Endometrial microvascular endothelial cells (primary cell): ENCODE measurements around the gene FOCAD. TPM values are rescaled to one million over a fixed set of nuclear protein-coding genes. Genes with fewer than 3 reads are reported as not detected.
"Not testable (repeated sequence)": the region's sequence is repeated elsewhere in the genome, so short reads cannot be mapped to it uniquely, and the experiment has no call there.

Source experiments
- in situ Hi-C: cut with HindIII; loops from 2 replicates; pipeline ENCODE4 v1.10.0; 2017; ENCODE audit warnings: low sequenced_read_pairs, low pct_unique_long_range_greater_than_20kb; ENCODE audit errors: inconsistent ontology term
- total RNA-seq: library from RNA; depleted of rRNA; stranded (reverse); fragments of >200 nt; gene quantifications from one replicate; pipeline ENCODE4 v1.2.3, GENCODE V29; 2015; ENCODE audit errors: inconsistent ontology term

FOCAD gene
- total RNA-seq, 1 donor from 2014 or later: 101 TPM

DNA sequence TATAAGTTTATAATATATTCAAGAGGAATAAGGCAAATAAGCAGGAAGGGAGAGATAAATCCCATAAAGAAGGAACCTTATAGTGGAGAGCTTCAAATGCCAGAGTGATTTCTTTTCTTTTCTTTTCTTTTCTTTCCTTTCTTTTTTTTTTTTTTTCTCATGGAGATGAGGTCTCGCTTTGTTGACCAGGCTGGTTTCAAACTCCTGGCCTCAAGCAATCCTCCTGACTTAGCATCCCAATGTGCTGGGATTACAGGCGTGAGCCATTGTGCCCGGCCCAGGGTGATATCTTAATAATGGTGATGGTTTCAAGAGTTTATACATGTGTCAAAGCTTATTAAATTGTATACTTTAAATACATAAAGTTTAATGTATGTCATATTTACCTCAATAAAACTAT, 19.6 kb upstream of the FOCAD start:
- in situ Hi-C loops: no loop called here

DNA sequence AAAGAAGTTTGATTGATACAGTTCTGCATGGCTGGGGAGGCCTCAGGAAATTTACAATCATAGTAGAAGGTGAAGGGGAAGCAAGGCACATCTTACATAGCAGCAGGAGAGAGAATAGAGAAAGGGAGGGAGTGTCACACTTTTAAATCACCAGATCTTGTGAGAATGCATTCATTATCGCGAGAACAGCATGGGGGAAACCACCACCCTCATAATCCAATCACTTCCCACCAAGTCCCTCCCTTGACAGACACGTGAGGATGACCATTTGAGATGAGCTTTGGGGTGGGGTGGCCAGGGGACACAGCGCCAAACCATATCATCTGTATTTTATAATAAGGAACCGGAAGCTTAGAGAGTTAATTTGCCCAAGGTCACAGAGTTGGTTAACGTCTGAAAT, 13.7 kb upstream of the FOCAD start:
- in situ Hi-C loops: no loop called here

DNA sequence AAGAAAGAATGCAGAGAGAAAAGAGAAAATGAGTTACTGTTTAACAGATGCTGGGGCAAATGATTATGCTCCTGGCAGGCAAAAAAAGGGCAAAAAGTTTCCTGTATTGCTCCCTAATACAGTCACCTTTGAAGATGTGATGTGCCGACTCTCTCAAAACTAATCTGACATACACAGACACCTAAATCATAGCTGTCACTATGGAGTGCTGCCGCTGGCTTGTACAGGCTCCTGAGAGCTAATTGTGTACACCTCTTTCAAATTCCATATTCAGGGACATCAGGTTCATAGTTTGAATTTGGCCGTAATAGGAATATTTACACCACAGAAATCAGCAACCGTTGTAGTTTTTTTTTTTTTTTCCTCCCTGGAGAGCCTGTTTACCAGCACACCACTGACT, 12.4 kb upstream of the FOCAD start:
- in situ Hi-C loops: no loop called here

DNA sequence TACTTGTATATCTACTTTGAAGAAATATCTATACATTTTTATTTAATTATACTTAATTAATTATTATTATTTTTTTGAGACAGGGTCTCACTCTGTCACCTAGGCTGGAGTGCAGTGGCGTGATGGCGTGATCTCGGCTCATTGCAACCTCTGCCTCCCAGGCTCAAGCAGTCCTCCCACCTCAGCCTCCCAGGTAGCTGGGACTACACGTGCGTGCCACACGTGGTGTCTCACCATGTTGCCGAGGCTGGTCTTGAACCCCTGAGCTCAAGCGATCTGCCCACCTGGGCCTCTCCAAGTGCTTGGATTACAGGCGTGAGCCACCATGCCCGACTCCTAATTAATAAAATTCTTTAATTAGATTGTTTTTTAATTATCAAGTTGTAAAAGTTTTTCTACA, 10.5 kb upstream of the FOCAD start:
- in situ Hi-C loops: not testable (repeated sequence)

DNA sequence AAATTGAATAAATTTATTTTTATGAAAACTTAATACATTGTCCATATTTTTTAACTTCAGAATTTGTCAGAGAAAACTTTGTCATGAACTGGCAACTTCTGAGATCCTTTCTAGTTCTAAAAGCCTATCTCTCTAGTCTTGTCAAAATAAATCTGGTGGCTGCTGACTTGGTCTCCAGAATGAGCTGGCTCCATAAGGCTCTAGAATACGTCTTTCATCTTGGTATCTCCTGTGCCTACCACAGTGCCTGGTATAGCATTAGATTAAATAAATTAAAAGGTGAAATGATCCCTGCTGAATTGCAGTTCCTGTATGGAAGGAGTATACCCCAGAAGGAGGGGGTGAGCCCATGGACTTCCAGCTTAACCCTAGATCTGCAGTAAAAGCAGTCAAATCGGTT, 2.6 kb upstream of the FOCAD start:
- in situ Hi-C loops: no loop called here

DNA sequence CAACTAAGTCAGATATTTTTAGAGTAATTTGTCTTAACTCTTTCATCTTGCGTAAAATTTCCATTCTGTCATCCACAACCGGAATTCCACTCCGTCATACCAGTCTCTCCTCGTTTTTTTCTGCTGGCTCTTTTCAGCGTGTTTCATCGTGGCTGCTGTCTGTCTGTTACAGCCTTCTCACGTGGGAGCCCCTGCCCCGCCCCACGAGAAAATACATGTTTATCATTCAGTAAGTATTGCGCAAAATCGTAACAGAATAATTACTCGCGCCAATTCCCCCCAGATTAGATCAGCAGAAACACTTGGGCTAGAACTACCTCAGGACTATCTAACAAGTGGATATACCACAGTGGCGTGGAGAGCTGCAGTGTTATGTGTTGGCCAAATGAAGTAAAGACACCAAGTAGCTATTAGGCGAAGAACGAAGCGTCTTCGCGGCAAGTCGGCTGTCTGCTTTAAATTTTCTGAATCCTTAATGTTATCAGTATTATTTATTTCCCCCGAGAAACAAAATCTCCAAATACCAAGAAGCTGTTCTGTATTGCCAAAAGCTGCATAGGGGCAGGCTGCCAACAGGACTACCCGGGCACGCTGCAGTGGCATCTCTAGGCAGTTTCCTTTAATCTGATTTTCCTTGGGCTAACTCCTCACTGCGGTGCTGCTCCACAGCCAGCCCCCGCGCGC, 566 bp upstream of the FOCAD start:
- in situ Hi-C loops: no loop called here

DNA sequence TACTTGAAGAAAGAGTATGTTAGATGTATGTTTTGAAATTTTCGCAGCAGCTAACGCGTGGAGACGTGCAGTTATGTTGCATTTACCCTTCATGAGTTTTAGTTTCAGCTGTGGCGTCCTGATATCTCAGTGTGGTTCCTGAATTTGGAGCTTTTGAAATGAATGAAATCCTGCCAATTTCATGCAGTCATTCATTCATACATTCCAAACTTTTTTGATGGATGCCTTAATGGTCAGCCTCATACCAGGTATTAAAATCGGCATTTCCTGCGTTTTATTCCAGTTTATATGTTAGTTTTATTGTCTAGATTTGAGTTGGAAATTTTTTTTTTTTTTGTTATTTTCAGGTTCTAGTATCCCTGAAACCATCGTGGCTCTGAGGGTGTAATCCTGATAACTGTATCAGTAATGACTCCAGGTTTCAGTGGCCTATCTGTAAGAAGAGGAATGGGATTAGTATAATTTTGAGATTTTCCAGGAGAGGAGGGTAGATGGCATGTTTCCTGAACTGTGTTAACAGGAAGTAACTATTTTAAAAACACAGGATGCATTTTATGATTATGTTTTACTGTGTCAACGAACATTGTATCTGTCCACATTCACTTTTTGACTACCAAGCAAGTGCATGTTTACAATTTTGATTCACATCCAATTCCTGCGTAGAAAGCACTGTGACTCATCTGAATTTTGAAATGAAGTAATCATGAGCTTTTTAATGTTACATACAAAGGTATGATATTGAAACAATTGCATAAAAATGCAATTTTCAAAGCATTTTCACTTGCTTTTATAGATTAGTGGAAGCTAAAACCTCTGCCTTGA, 1.0 kb downstream of the FOCAD start:
- in situ Hi-C loops: no loop called here

DNA sequence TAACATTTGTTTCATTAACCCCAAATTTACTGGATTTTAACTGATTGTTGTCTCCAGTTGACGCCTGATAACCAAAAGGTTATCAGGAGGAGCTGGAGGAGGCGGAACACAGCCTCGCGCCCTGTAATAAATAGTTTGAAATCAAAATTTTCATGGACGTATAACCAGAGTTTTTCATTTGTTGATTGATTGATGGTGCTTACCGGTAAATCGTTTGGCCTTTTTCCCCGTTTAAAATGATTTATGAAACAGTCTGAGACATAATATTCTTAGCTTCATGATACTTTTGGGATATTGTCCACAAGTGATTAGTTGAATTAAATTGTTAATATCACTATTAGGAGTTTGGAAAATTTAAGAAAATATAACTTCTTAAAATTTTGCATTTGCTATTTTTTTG, 1.7 kb downstream of the FOCAD start:
- in situ Hi-C loops: no loop called here

DNA sequence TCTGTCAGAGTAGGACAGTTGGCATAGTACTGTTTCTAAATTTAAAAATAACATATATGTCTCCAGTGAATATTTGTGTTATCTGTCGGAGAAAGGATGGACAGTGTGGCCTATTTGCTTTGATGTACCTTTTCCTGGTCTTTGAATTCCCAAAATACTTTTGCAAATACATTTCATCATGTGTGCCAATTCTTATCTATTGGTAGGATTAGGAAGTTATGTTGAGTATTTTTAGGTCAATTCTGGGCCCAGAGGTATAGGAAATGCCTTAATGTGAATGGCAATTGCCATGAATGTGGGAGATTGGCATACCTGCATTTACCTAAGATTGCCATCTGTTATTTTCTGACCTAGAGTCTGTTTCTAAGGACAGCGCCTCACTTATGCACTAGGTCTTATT, 5.8 kb downstream of the FOCAD start:
- in situ Hi-C loops: no loop called here

DNA sequence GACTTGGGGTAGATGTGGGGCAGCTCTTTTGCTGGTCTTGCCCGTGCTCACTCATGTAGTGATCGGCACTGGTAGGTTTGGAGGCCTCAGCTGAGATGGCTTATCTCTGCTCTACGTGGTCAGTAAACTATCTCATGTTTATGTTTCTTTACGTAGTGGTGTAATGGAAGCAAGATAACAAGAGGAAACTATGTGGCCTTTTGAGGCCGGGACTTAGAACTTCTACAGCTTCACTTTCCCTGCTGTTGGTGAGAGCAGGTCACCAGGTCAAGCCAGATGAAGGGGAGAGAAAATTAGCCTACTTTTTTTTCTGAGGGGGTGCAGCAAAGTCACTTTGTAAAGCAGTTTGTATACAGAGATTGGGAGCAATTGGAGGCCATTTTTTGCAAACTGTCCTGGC, 8.5 kb downstream of the FOCAD start:
- in situ Hi-C loops: no loop called here

DNA sequence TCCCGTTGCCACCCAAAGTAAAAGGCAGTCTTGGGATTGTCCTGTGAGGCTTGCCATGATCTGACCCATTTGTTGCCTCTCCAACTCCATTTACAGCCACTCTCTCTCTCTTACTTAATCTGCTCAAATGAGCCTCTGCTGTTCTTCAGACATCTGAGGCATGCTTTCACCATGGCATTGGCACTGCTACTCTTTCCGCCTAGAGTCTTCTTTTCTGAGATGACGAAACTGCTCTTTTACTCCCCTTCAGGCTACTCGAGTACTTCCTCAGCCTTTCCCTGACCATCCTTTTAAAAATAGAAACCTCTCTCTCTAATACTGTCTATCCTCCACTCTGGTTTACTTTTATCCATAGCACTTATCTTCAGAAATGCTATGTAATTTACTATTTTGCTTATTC, 9.0 kb downstream of the FOCAD start:
- in situ Hi-C loops: no loop called here

DNA sequence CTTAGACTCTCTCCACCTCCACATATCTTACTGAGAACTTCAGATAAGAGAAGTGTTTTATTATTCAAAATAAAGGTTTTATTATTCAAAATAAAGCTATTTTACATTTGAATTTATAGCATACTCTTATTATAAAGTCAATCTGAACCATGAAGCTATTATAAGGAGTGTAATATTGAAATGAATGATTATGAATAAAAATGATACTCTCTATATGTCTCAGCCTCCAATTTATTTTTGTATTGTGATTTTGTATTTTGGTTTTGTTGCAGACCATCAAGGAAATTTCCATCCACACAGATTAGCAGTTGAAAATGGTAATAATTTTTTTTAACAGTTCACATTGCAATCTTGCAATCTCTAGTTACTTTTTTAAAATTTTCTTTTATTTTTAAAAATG, 10.2 kb downstream of the FOCAD start:
- in situ Hi-C loops: no loop called here

DNA sequence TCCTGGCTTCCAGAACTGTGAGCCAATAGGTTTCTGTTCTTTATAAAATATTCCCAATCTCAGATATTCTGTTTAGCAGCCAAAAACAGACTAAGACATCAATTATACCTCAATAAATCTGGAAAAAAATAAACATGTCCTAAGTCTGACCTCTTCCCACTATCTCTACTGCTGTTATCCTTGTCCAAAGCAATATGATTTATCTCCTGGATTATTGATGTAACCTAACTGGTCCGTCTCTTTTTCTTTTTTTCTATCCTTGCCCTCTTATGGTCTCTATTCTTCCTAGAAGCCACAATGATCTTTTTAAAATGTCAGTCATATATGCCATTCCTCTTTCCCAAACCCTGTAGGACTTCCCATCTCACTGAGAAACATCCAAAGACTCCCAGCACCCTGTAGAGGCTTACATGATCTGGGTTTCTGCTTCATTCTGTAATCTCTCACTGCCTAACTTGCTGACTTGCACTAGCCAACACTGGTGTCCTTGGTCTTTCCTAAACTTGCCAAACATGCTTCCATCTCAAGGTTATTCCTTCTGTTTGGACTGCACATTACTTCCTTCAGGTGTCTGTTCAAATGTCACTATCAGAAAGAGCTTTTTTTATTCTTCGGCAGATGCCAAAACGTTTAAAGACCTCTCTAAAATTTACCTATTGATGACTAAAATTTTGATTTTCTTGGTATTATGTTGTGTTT, 13.1 kb downstream of the FOCAD start:
- in situ Hi-C loops: no loop called here

DNA sequence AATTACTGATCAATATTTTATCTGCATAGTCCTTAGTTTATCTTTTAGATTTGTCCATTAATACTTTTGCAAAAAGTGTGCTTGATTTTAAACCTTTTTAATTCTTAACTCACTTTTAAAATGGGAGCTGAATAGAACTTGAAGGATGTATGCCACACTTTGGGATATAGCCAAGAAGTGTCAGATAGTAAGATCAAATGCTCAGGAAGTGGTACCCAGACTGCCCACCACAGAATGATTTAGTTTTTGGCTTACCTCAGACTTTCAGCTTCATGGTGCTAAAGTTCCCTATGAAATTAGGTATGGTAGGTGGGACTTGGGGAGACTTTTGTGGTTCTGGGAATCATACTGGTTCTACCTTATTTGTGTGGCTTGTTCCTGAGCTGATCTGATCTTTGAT, 14.7 kb downstream of the FOCAD start:
- in situ Hi-C loops: no loop called here

DNA sequence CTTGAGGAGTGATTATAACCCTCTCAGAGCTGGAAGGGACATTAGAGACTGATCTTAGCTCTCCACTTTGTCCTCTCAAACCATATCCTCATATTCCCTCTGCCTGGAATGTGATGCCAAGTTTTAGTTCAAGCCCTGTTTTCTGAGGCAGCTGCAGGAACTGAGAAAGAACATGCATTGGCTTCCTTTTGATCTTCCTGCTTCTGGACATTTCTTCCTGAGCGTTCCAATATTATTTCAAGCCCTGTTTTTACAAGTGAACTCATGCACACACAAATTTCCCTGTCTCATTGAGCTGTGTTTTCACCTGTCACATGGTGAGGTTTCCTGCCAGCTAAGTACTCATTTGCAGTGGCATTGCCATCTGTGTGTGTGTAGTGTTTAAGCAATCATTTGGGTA, 17.0 kb downstream of the FOCAD start:
- in situ Hi-C loops: no loop called here

DNA sequence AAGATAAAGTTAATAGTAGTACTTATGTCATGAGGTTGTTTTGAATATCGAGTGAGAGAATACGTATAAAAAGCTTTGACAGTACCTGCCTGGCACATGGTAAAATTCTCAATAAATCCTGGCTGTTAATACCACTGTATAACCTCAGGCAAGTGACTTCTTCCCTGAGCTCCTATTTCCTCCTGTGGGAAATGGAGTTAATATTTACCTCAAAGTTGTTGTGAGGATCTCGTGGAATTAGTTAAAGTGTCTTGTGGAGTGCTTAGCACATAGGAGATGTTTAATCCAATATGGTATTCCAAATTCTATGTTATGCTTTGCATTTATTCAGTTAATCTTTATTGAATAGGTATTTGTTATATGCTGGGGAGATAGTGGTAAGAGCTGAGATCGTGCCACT, 18.5 kb downstream of the FOCAD start:
- in situ Hi-C loops: no loop called here

DNA sequence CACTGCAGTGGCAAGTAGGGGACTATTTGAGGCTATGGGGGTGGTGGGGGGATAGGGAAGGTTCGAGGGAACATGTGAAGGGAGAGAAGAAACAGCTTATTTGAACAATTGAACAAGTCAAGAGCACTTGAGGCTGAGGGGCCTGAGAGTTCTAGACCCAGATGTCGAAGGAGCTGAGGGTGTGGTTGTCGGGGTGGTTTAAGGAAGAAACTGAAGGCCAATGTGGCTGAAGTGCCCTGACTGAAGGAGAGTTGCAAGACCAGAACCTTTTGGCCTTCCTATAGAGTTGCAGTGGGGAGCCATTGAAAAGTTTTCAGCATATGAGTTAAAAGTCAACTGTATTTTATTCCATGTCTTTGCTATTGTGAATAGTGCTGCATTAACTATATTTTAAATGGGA, 19.1 kb downstream of the FOCAD start:
- in situ Hi-C loops: no loop called here

DNA sequence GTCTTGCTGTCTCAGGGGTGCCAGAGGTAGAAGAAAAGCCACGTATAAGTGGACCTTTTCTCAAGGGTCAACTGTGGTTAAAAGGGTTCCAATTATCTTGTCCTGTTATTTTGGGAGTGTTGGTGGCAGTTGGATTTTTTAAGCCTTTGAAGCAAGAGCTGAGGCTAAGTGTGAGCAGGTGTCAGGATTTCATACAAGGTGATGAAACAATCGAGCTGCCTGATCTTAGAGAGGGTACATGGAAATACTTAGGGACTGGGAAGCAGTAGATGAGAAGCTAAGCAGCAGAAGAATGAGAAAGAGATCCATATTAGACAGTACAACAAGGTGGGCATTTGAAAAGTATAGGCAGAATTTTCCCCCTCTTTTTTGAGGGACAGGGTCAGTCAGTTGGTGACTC, 23.6 kb downstream of the FOCAD start:
- in situ Hi-C loops: no loop called here

DNA sequence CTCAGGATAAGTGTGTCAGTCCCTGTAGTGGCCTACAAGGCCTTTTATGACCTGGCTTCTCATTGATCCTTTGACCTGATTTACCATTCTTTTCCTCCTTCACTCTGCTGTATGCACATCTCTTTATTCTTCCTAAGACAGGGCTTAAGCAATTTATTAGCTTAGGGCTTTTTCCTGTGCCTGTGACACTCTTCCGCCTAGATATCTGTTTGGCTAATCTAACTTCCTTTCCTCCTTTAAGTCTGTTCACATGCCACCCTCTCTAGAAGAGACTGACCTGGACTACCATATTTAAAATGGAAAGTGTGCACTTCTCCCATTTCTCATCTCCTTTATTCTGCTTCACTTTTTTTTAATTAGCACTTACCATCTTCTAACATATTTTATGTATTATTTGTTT, 29.1 kb downstream of the FOCAD start:
- in situ Hi-C loops: no loop called here
